ENCODE measurements around the gene ACOT6. TPM values are rescaled to one million over a fixed set of nuclear protein-coding genes. Genes with fewer than 3 reads are reported as not detected.
"Not testable (repeated sequence)": the region's sequence is repeated elsewhere in the genome, so short reads cannot be mapped to it uniquely, and the experiment has no call there.

ACOT6 gene
- total and polyA plus RNA-seq, 2 donors (not counting 3 experiments of a cell fraction or from before 2014, with no cell fraction given), result not detected

DNA sequence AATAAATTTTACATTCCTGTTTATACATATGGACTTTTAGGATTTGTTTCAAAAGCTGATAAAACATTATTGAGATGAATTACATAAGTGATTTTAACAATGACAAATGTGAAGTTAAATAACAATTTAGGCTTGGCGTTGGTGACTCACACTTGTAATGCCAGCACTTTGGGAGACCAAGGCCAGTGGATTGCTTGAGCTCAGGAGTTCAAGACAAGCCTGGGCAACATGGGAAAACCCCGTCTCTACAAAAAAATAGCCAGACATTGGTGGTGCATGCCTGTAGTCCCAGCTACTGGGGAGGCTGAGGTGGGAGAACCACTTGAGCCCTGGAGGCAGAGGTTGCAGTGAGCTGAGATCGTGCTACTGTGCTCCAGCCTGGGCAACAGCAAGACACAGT is 35.9 kb upstream of the ACOT6 start:
- H4K20me1 ChIP-seq (replicated peaks; ENCODE audit: control insufficient read depth, extremely low read depth, insufficient read depth, low read length), result no peaks in the 10 kb centered on the region
- FAIRE-seq, result no peak
- CTCF ChIA-PET, result interaction anchor here (0.7 kb wide), 1 partner anchor 57 kb away, joined by 3 read pairs; no protein-coding TSS in a partner anchor

GRCh38 chr14:73577214-73577613 is 35.1 kb upstream of the ACOT6 start:
- BruUV-seq (replicated peaks); CTCF ChIA-PET; H3K9me1 ChIP-seq (replicated peaks; ENCODE audit: control insufficient read depth, extremely low read depth, insufficient read depth, low read length); H3K4me3 ChIP-seq (replicated peaks in 1 of 3; ENCODE audit: insufficient read depth in 1 of 3, low read depth in 1 of 3, low read length in 3 of 3); H3K27ac ChIP-seq (ENCODE audit: insufficient read depth, low read depth, low read length); H4K20me1 ChIP-seq (replicated peaks; ENCODE audit: control insufficient read depth, extremely low read depth, insufficient read depth, low read length); H3K27me3 ChIP-seq (ENCODE audit: control insufficient read depth in 2 of 2, insufficient read depth in 2 of 2, low read length in 2 of 2); H3K79me2 ChIP-seq (ENCODE audit: control insufficient read depth, insufficient read depth, low read length); H3K9me3 ChIP-seq (replicated peaks; ENCODE audit: control insufficient read depth, insufficient read depth, low read length); intact Hi-C loops (cut with micrococcal nuclease); DNase-seq (ENCODE audit: low read depth, low spot score); H3K4me2 ChIP-seq (ENCODE audit: insufficient read depth, low read length); H3K9ac ChIP-seq (replicated peaks; ENCODE audit: extremely low read depth, insufficient read depth, low read length); H3K4me1 ChIP-seq (ENCODE audit: control insufficient read depth, extremely low read depth, insufficient read depth, low read length); dilution Hi-C loops (cut with MboI; ENCODE audit: extremely low pct_ligation_motif_present, low sequenced_read_pairs); H2AFZ ChIP-seq (ENCODE audit: low read depth, low read length); POLR2A ChIA-PET; FAIRE-seq; H3K36me3 ChIP-seq (ENCODE audit: control insufficient read depth in 2 of 2, extremely low read depth in 1 of 2, insufficient read depth in 2 of 2, low read length in 2 of 2): not testable (repeated sequence)

More for the DNA sequence above, 35.9 kb upstream of the ACOT6 start:
- no TSS peak for BruUV-seq (replicated peaks)
- Histone ChIP-seq H3K9ac (replicated peaks; ENCODE audit: extremely low read depth, insufficient read depth, low read length) (no peak overlapping the region), H2AFZ (ENCODE audit: low read depth, low read length) (no peak overlapping the region), H3K4me1 (ENCODE audit: control insufficient read depth, extremely low read depth, insufficient read depth, low read length) (no peaks in the 10 kb centered on the region), H3K27me3 (ENCODE audit: control insufficient read depth in 2 of 2, insufficient read depth in 2 of 2, low read length in 2 of 2) (no peaks in the 10 kb centered on the region), H3K9me1 (replicated peaks; ENCODE audit: control insufficient read depth, extremely low read depth, insufficient read depth, low read length) (no peaks in the 10 kb centered on the region), H3K27ac (ENCODE audit: insufficient read depth, low read depth, low read length) (no peak overlapping the region), H3K4me2 (ENCODE audit: insufficient read depth, low read length) (no peak overlapping the region), H3K4me3 (replicated peaks in 1 of 3; ENCODE audit: insufficient read depth in 1 of 3, low read depth in 1 of 3, low read length in 3 of 3) (no peak overlapping the region), H3K36me3 (ENCODE audit: control insufficient read depth in 2 of 2, extremely low read depth in 1 of 2, insufficient read depth in 2 of 2, low read length in 2 of 2) (no peaks in the 10 kb centered on the region), H3K79me2 (ENCODE audit: control insufficient read depth, insufficient read depth, low read length) (no peaks in the 10 kb centered on the region), H3K9me3 (replicated peaks; ENCODE audit: control insufficient read depth, insufficient read depth, low read length) (no peaks in the 10 kb centered on the region)
- intact Hi-C loops (cut with micrococcal nuclease), result no loop called here
- POLR2A ChIA-PET, result no interaction called here
- TF ChIP-seq, protein P1, sequence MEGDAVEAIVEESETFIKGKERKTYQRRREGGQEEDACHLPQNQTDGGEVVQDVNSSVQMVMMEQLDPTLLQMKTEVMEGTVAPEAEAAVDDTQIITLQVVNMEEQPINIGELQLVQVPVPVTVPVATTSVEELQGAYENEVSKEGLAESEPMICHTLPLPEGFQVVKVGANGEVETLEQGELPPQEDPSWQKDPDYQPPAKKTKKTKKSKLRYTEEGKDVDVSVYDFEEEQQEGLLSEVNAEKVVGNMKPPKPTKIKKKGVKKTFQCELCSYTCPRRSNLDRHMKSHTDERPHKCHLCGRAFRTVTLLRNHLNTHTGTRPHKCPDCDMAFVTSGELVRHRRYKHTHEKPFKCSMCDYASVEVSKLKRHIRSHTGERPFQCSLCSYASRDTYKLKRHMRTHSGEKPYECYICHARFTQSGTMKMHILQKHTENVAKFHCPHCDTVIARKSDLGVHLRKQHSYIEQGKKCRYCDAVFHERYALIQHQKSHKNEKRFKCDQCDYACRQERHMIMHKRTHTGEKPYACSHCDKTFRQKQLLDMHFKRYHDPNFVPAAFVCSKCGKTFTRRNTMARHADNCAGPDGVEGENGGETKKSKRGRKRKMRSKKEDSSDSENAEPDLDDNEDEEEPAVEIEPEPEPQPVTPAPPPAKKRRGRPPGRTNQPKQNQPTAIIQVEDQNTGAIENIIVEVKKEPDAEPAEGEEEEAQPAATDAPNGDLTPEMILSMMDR (IDR thresholded peaks at IDR 0.05; ENCODE audit: extremely low read depth in 1 of 2, insufficient read depth in 1 of 2, low read depth in 1 of 2, low read length in 2 of 2), result no peak
- TF ChIP-seq EZH2 (IDR thresholded peaks at IDR 0.05; ENCODE audit: borderline replicate concordance, low read depth, low read length, severe bottlenecking), result no peak
- TF ChIP-seq FOS (IDR thresholded peaks at IDR 0.05; ENCODE audit: borderline replicate concordance, insufficient read depth, low read length), result no peak
- no peak for TF ChIP-seq POLR2AphosphoS5 (IDR thresholded peaks at IDR 0.05; ENCODE audit: insufficient read depth, low read depth, low read length)
- no peak for DNase-seq (ENCODE audit: low read depth, low spot score)
- dilution Hi-C loops (cut with MboI; ENCODE audit: extremely low pct_ligation_motif_present, low sequenced_read_pairs), result no loop called here

GRCh38 chr14:73582102-73582979 is 30.0 kb upstream of the ACOT6 start:
- H3K27ac ChIP-seq (ENCODE audit: insufficient read depth, low read depth, low read length); H3K9me1 ChIP-seq (replicated peaks; ENCODE audit: control insufficient read depth, extremely low read depth, insufficient read depth, low read length); intact Hi-C loops (cut with micrococcal nuclease); dilution Hi-C loops (cut with MboI; ENCODE audit: extremely low pct_ligation_motif_present, low sequenced_read_pairs); DNase-seq (ENCODE audit: low read depth, low spot score); H3K4me1 ChIP-seq (ENCODE audit: control insufficient read depth, extremely low read depth, insufficient read depth, low read length); H3K9ac ChIP-seq (replicated peaks; ENCODE audit: extremely low read depth, insufficient read depth, low read length); H3K36me3 ChIP-seq (ENCODE audit: control insufficient read depth in 2 of 2, extremely low read depth in 1 of 2, insufficient read depth in 2 of 2, low read length in 2 of 2); BruUV-seq (replicated peaks); H4K20me1 ChIP-seq (replicated peaks; ENCODE audit: control insufficient read depth, extremely low read depth, insufficient read depth, low read length); H3K79me2 ChIP-seq (ENCODE audit: control insufficient read depth, insufficient read depth, low read length); POLR2A ChIA-PET; FAIRE-seq; H2AFZ ChIP-seq (ENCODE audit: low read depth, low read length); H3K9me3 ChIP-seq (replicated peaks; ENCODE audit: control insufficient read depth, insufficient read depth, low read length); H3K4me3 ChIP-seq (replicated peaks in 1 of 3; ENCODE audit: insufficient read depth in 1 of 3, low read depth in 1 of 3, low read length in 3 of 3); H3K4me2 ChIP-seq (ENCODE audit: insufficient read depth, low read length); H3K27me3 ChIP-seq (ENCODE audit: control insufficient read depth in 2 of 2, insufficient read depth in 2 of 2, low read length in 2 of 2): not testable (repeated sequence)
- CTCF ChIA-PET, result interaction anchor here (0.7 kb wide), 1 partner anchor 12 kb away, joined by 3 read pairs; no protein-coding TSS in a partner anchor

Data from endothelial cell of umbilical vein (primary cell).